ENCODE measurements around the gene DNAJC2. TPM values are rescaled to one million over a fixed set of nuclear protein-coding genes. Genes with fewer than 3 reads are reported as not detected.

The DNAJC2 gene
- total RNA-seq, 2 experiments from 2014 or later: 38.6 to 53.5 TPM

GRCh38 chr7:103325744-103326143 is 18.8 kb downstream of the DNAJC2 start:
- H3K9me2 ChIP-seq (ENCODE audit: insufficient read depth, low read length): no peaks in the 10 kb centered on the region
- ChIA-PET POLR2A (no interaction called here), CTCF (ENCODE audit: unreplicated experiment) (no interaction called here)
- H3K4me2 ChIP-seq (ENCODE audit: low read length): no peak overlapping the region
- H3K79me2 ChIP-seq (ENCODE audit: insufficient read depth, low read depth, low read length): peaks cover 22% of the 10 kb centered on the region; the same call in 1 of the 2 replicates
- peaks cover 90% of the 10 kb centered on the region for H3K36me3 ChIP-seq (ENCODE audit: insufficient read depth, low read length)
- intact Hi-C loops (cut with micrococcal nuclease; ENCODE audit: unreplicated experiment): no loop called here
- H4K20me1 ChIP-seq (ENCODE audit: insufficient read depth, low read length): peaks cover 8% of the 10 kb centered on the region; the same call in 1 of the 2 replicates
- H2AFZ ChIP-seq (ENCODE audit: low read length): no peak overlapping the region
- DNase-seq (ENCODE audit: low spot score): no peak
- no TSS peak for BruUV-seq (replicated peaks)
- H3K4me3 ChIP-seq (ENCODE audit: low read depth, low read length, poor library complexity, severe bottlenecking): no peak overlapping the region
- no peaks in the 10 kb centered on the region for H3K9me3 ChIP-seq (ENCODE audit: low read length)
- TF ChIP-seq CTCF (conservative IDR thresholded peaks at IDR 0.05; ENCODE audit: low read length) (no peak), EZH2phosphoT487 (IDR thresholded peaks at IDR 0.05; ENCODE audit: borderline replicate concordance, low read depth, low read length) (no peak)
- no peaks in the 10 kb centered on the region for H3K4me1 ChIP-seq (ENCODE audit: insufficient read depth, low read length, poor library complexity, severe bottlenecking)
- H3K27ac ChIP-seq (ENCODE audit: low read depth, low read length, poor library complexity, severe bottlenecking): no peak overlapping the region

GRCh38 chr7:103317009-103317408 is 27.6 kb downstream of the DNAJC2 start:
- Histone ChIP-seq H2AFZ (ENCODE audit: low read length) (no peak overlapping the region), H3K9me3 (ENCODE audit: low read length) (no peaks in the 10 kb centered on the region), H3K4me3 (ENCODE audit: low read depth, low read length, poor library complexity, severe bottlenecking) (no peak overlapping the region), H3K4me1 (ENCODE audit: insufficient read depth, low read length, poor library complexity, severe bottlenecking) (no peaks in the 10 kb centered on the region), H3K36me3 (ENCODE audit: insufficient read depth, low read length) (peaks cover 98% of the 10 kb centered on the region), H3K4me2 (ENCODE audit: low read length) (no peak overlapping the region), H3K79me2 (ENCODE audit: insufficient read depth, low read depth, low read length) (no peaks in the 10 kb centered on the region), H3K9me2 (ENCODE audit: insufficient read depth, low read length) (no peaks in the 10 kb centered on the region), H3K27ac (ENCODE audit: low read depth, low read length, poor library complexity, severe bottlenecking) (no peak overlapping the region), H4K20me1 (ENCODE audit: insufficient read depth, low read length) (peaks cover 27% of the 10 kb centered on the region)
- TF ChIP-seq EZH2phosphoT487 (IDR thresholded peaks at IDR 0.05; ENCODE audit: borderline replicate concordance, low read depth, low read length) (no peak), CTCF (conservative IDR thresholded peaks at IDR 0.05; ENCODE audit: low read length) (no peak)
- POLR2A ChIA-PET: interaction anchor here (0.6 to 1.0 kb wide), 2 partner anchors 14 to 25 kb away, joined by 3 to 4 read pairs; no protein-coding TSS in a partner anchor
- DNase-seq (ENCODE audit: low spot score): no peak
- CTCF ChIA-PET (ENCODE audit: unreplicated experiment): no interaction called here
- intact Hi-C loops (cut with micrococcal nuclease; ENCODE audit: unreplicated experiment): no loop called here
- no TSS peak for BruUV-seq (replicated peaks)

GRCh38 chr7:103316380-103316941 is 28.1 kb downstream of the DNAJC2 start:
- Histone ChIP-seq H3K79me2 (ENCODE audit: insufficient read depth, low read depth, low read length) (no peaks in the 10 kb centered on the region), H3K4me3 (ENCODE audit: low read depth, low read length, poor library complexity, severe bottlenecking) (no peak overlapping the region), H3K4me1 (ENCODE audit: insufficient read depth, low read length, poor library complexity, severe bottlenecking) (no peaks in the 10 kb centered on the region), H4K20me1 (ENCODE audit: insufficient read depth, low read length) (peaks cover 27% of the 10 kb centered on the region), H2AFZ (ENCODE audit: low read length) (no peak overlapping the region), H3K4me2 (ENCODE audit: low read length) (no peak overlapping the region), H3K9me2 (ENCODE audit: insufficient read depth, low read length) (no peaks in the 10 kb centered on the region), H3K36me3 (ENCODE audit: insufficient read depth, low read length) (peaks cover 99% of the 10 kb centered on the region), H3K9me3 (ENCODE audit: low read length) (no peaks in the 10 kb centered on the region), H3K27ac (ENCODE audit: low read depth, low read length, poor library complexity, severe bottlenecking) (no peak overlapping the region)
- POLR2A ChIA-PET: interaction anchor here (0.7 to 1.0 kb wide), 2 partner anchors 13 to 31 kb away, joined by 4 read pairs; partner anchors contain the start of gene PSMC2
- no peak for DNase-seq (ENCODE audit: low spot score)
- intact Hi-C loops (cut with micrococcal nuclease; ENCODE audit: unreplicated experiment): no loop called here
- BruUV-seq (replicated peaks): no TSS peak
- CTCF ChIA-PET (ENCODE audit: unreplicated experiment): no interaction called here
- TF ChIP-seq CTCF (conservative IDR thresholded peaks at IDR 0.05; ENCODE audit: low read length): no peak
- no peak for TF ChIP-seq EZH2phosphoT487 (IDR thresholded peaks at IDR 0.05; ENCODE audit: borderline replicate concordance, low read depth, low read length)

Data from OCI-LY7 (cell line).